Neural progenitor cell (in vitro differentiated cells): ENCODE measurements around the gene KRT20.

Experiments
- EZH2 ChIP-seq: fragments of 200-600 bp; sonication (generic); IDR thresholded peaks from 2 replicates; pipeline ENCODE4 v1.6.1; 2017; ENCODE audit warnings: antibody characterized with exemption, mild to moderate bottlenecking, moderate library complexity
- EZH2phosphoT487 ChIP-seq: fragments of 200-600 bp; sonication (generic); IDR thresholded peaks from 2 replicates; pipeline ENCODE4 v1.6.1; 2017; ENCODE audit warnings: antibody characterized with exemption
- TF ChIP-seq, protein P1 (sequence below): fragments of 200-600 bp; sonication (generic); IDR thresholded peaks from 2 replicates; pipeline ENCODE4 v1.5.1; 2017; ENCODE audit warnings: antibody characterized with exemption, mild to moderate bottlenecking

- TF ChIP-seq, protein P1, sequence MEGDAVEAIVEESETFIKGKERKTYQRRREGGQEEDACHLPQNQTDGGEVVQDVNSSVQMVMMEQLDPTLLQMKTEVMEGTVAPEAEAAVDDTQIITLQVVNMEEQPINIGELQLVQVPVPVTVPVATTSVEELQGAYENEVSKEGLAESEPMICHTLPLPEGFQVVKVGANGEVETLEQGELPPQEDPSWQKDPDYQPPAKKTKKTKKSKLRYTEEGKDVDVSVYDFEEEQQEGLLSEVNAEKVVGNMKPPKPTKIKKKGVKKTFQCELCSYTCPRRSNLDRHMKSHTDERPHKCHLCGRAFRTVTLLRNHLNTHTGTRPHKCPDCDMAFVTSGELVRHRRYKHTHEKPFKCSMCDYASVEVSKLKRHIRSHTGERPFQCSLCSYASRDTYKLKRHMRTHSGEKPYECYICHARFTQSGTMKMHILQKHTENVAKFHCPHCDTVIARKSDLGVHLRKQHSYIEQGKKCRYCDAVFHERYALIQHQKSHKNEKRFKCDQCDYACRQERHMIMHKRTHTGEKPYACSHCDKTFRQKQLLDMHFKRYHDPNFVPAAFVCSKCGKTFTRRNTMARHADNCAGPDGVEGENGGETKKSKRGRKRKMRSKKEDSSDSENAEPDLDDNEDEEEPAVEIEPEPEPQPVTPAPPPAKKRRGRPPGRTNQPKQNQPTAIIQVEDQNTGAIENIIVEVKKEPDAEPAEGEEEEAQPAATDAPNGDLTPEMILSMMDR, result no peak
- TF ChIP-seq EZH2, result no peak
- no peak for TF ChIP-seq EZH2phosphoT487
Measured at GRCh38 chr17:40839194-40839593, 45.8 kb downstream of the KRT20 start.
